ENCODE data around the gene PTPRE.

DNA sequence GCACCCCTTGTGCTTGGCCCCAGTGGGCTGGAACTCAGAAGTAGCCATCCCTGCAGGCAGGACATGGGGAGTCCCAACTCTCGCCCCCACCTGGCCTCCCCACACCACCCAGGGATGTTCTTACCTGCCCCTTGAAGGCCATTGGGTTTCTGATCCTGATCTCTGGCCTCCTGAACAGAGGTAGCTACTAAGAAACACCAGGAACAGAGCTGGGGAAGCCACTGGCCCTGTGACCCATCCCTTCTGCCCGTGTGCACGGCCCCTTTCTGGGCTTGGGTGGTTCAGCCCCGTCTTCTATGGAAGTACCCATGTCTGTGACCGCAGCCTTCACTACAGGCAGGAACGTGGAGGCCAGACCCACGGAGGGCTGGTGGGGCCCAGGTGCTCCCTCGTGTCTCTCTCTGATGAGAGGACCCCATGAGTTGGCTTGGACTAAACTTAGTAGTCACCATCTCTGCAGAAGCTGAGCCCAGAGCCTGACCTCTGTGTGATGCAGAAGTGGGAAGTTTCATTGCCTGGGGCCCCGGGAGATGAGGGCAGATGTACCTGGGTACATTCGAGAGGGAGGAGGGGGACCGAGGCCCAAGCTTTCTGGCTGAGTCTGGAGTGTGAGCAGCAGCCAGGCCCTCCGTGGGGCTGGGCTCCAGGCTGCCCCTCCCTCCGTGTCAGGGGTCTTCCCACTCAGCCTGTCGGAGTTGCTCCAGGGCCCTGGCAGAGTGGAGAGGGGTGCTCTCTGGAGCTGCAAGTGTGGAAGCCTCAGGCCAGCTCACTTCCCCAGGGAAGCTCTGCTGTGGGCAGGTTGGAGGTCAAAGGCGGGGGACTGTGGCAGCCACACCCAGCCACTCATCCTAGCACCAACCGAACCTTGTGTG is 138.3 kb downstream of the PTPRE start:
- no peak for TF ChIP-seq POLR2A (IDR thresholded peaks at IDR 0.05)
- TF ChIP-seq, protein P1, sequence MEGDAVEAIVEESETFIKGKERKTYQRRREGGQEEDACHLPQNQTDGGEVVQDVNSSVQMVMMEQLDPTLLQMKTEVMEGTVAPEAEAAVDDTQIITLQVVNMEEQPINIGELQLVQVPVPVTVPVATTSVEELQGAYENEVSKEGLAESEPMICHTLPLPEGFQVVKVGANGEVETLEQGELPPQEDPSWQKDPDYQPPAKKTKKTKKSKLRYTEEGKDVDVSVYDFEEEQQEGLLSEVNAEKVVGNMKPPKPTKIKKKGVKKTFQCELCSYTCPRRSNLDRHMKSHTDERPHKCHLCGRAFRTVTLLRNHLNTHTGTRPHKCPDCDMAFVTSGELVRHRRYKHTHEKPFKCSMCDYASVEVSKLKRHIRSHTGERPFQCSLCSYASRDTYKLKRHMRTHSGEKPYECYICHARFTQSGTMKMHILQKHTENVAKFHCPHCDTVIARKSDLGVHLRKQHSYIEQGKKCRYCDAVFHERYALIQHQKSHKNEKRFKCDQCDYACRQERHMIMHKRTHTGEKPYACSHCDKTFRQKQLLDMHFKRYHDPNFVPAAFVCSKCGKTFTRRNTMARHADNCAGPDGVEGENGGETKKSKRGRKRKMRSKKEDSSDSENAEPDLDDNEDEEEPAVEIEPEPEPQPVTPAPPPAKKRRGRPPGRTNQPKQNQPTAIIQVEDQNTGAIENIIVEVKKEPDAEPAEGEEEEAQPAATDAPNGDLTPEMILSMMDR (IDR thresholded peaks at IDR 0.05), result no peak

All from breast epithelium (tissue), 3 donors.